ENCODE measurements around the gene HERC4.

Gene HERC4

GRCh38 chr10:67875340-67876238 lies 199.5 kb downstream of the HERC4 start:
- no peak overlapping the region for H3K9ac ChIP-seq
- no peaks in the 10 kb centered on the region for H4K20me1 ChIP-seq
- no peaks in the 10 kb centered on the region for H3K27me3 ChIP-seq
- no peak overlapping the region for H3K4me3 ChIP-seq
- H3K36me3 ChIP-seq = no peaks in the 10 kb centered on the region
- no peak for TF ChIP-seq Cebpa-rat (IDR thresholded peaks at IDR 0.05)
- H3K27ac ChIP-seq = no peak overlapping the region
- no peaks in the 10 kb centered on the region for H3K9me3 ChIP-seq
- H3K4me2 ChIP-seq = no peak overlapping the region
- H3K4me1 ChIP-seq = no peaks in the 10 kb centered on the region
